ENCODE results near the gene ARHGAP42. TPM values are rescaled to one million over a fixed set of nuclear protein-coding genes. Genes with fewer than 3 reads are reported as not detected.

Gene ARHGAP42
- total and polyA plus RNA-seq, 4 donors, result 3.8 to 17.2 (median 12.0) TPM

- Histone ChIP-seq H3K27me3 (ENCODE audit: control insufficient read depth in 4 of 4, insufficient read depth in 4 of 4, low read length in 3 of 4) (no peaks in the 10 kb centered on the region), H3K27ac (ENCODE audit: low read depth in 1 of 2, low read length in 2 of 2) (no peak overlapping the region), H3K4me1 (ENCODE audit: control insufficient read depth in 4 of 4, insufficient read depth in 4 of 4, low read length in 3 of 4) (peaks cover 3 to 23% (median 11%) of the 10 kb centered on the region in 4 donors), H3K9ac (ENCODE audit: low read depth in 1 of 2, low read length in 2 of 2) (no peak overlapping the region), H3K9me3 (ENCODE audit: control insufficient read depth in 4 of 4, low read length in 3 of 4) (no peaks in the 10 kb centered on the region), H3K4me3 (ENCODE audit: low read depth in 1 of 3, low read length in 3 of 3) (no peak overlapping the region), H3K36me3 (ENCODE audit: control insufficient read depth in 4 of 4, insufficient read depth in 3 of 4, low read depth in 1 of 4, low read length in 3 of 4) (no peaks in the 10 kb centered on the region)
- WGBS, result 91% methylated on average over 2 of the region's 2 CpGs
- TF ChIP-seq NR2F2 (IDR thresholded peaks at IDR 0.05) (no peak), HNF4A (conservative IDR thresholded peaks at IDR 0.05) (no peak), GABPA (IDR thresholded peaks at IDR 0.05 in 1 of 2, conservative IDR thresholded peaks at IDR 0.05 in 1 of 2) (no peak), FOXA2 (IDR thresholded peaks at IDR 0.05) (no peak), HNF4G (IDR thresholded peaks at IDR 0.05) (no peak), CTCF (IDR thresholded peaks at IDR 0.05; ENCODE audit: low read depth, low read length, missing input control) (no peak), MAX (IDR thresholded peaks at IDR 0.05) (no peak), RAD21 (IDR thresholded peaks at IDR 0.05) (no peak), EGR1 (IDR thresholded peaks at IDR 0.05; ENCODE audit: low read depth in 2 of 2) (no peak), YY1 (IDR thresholded peaks at IDR 0.05) (no peak), REST (IDR thresholded peaks at IDR 0.05) (no peak), ZBTB33 (IDR thresholded peaks at IDR 0.05) (no peak), ATF3 (IDR thresholded peaks at IDR 0.05) (no peak), JUND (IDR thresholded peaks at IDR 0.05) (no peak)
- DNase-seq (ENCODE audit: low spot score), result no peak
These were observed 16.9 kb upstream of the ARHGAP42 start for GRCh38 chr11:100670140-100670539.

GRCh38 chr11:100671471-100671870 is 15.6 kb upstream of the ARHGAP42 start:
- no peak overlapping the region for H3K4me3 ChIP-seq (ENCODE audit: low read depth in 1 of 3, low read length in 3 of 3)
- peaks cover 3 to 23% (median 12%) of the 10 kb centered on the region in 4 donors for H3K4me1 ChIP-seq (ENCODE audit: control insufficient read depth in 4 of 4, insufficient read depth in 4 of 4, low read length in 3 of 4)
- H3K9me3 ChIP-seq (ENCODE audit: control insufficient read depth in 4 of 4, low read length in 3 of 4), result no peaks in the 10 kb centered on the region
- DNase-seq (ENCODE audit: low spot score), result no peak
- no peak for TF ChIP-seq EGR1 (IDR thresholded peaks at IDR 0.05; ENCODE audit: low read depth in 2 of 2)
- TF ChIP-seq SP1 (IDR thresholded peaks at IDR 0.05), result no peak
- no peak for TF ChIP-seq GABPA (IDR thresholded peaks at IDR 0.05 in 1 of 2, conservative IDR thresholded peaks at IDR 0.05 in 1 of 2)
- no peak for TF ChIP-seq NR2F2 (IDR thresholded peaks at IDR 0.05)
- no peak for TF ChIP-seq HNF4G (IDR thresholded peaks at IDR 0.05)
- no peak for TF ChIP-seq FOXA1 (IDR thresholded peaks at IDR 0.05)
- H3K9ac ChIP-seq (ENCODE audit: low read depth in 1 of 2, low read length in 2 of 2), result no peak overlapping the region
- no peaks in the 10 kb centered on the region for H3K27me3 ChIP-seq (ENCODE audit: control insufficient read depth in 4 of 4, insufficient read depth in 4 of 4, low read length in 3 of 4)
- 94% methylated on average over 6 of the region's 6 CpGs for WGBS
- H3K36me3 ChIP-seq (ENCODE audit: control insufficient read depth in 4 of 4, insufficient read depth in 3 of 4, low read depth in 1 of 4, low read length in 3 of 4), result no peaks in the 10 kb centered on the region
- no peak overlapping the region for H3K27ac ChIP-seq (ENCODE audit: low read depth in 1 of 2, low read length in 2 of 2)

All from liver (tissue), 9 donors.